HG02852 (cell line): ENCODE data around the gene NPRL2.
A peak's percentile ranks its signal among the peaks of the same experiment; 100 is the strongest.
"Not testable (repeated sequence)": the region's sequence is repeated elsewhere in the genome, so short reads cannot be mapped to it uniquely, and the experiment has no call there.

Source experiments
- ATAC-seq: cut with Tn5 transposase; IDR thresholded peaks from one replicate; pipeline ENCODE4 v1.9.1; 2021; ENCODE audit warnings: mild to moderate bottlenecking, moderate library complexity; ENCODE audit not compliant: unreplicated experiment

NPRL2 gene

GRCh38 chr3:50316657-50317242 lies 33.8 kb downstream of the NPRL2 start:
- no peak for ATAC-seq

GRCh38 chr3:50314816-50315215 lies 35.8 kb downstream of the NPRL2 start:
- no peak for ATAC-seq

- no peak for ATAC-seq
Observed at GRCh38 chr3:50314342-50314741, 36.2 kb downstream of the NPRL2 start.

- ATAC-seq, result not testable (repeated sequence)
Observed at GRCh38 chr3:50312041-50312440, 38.5 kb downstream of the NPRL2 start.

- ATAC-seq, result no peak
Observed at GRCh38 chr3:50304601-50305000, 46.0 kb downstream of the NPRL2 start.

GRCh38 chr3:50303013-50303815 lies 47.4 kb downstream of the NPRL2 start, which contains the start of gene HYAL1:
HYAL1 (minus strand) TSS chr3:50303574; CDS start chr3:50302956, 618 bp downstream.
- ATAC-seq, result no peak

GRCh38 chr3:50302095-50303012 lies 48.2 kb downstream of the NPRL2 start:
- ATAC-seq, result no peak

GRCh38 chr3:50300681-50301254 lies 49.8 kb downstream of the NPRL2 start:
- ATAC-seq, result no peak

- ATAC-seq, result no peak
Observed at GRCh38 chr3:50299929-50300680, 50.5 kb downstream of the NPRL2 start.

GRCh38 chr3:50299638-50299928 lies 51.0 kb downstream of the NPRL2 start:
- ATAC-seq, result no peak

- peak; percentile 82 for ATAC-seq
Observed at GRCh38 chr3:50298836-50299637, 51.5 kb downstream of the NPRL2 start, which contains the start of the genes HYAL3 and NAA80. HYAL3 (minus strand) TSS chr3:50299405; CDS start chr3:50295602, 3,803 bp downstream. NAA80 (minus strand) TSS chr3:50299405; CDS start chr3:50297463, 1,942 bp downstream.

- no peak for ATAC-seq
Observed at GRCh38 chr3:50297896-50298725, 52.5 kb downstream of the NPRL2 start.

GRCh38 chr3:50297384-50297775 lies 53.2 kb downstream of the NPRL2 start:
- ATAC-seq, result no peak
